Mucosa of gallbladder (tissue), 1 donor: ENCODE data around the gene DRAXIN. TPM values are rescaled to one million over a fixed set of nuclear protein-coding genes. Genes with fewer than 3 reads are reported as not detected.

Experiments used
- DNase-seq: peaks from one replicate; pipeline ENCODE4 v3.0.0-alpha.2; 2020; ENCODE audit warnings: low spot score
- total RNA-seq: library from RNA; stranded (reverse); gene quantifications from one replicate; pipeline ENCODE4 v1.2.1, GENCODE V29; 2021
- donor health status: DM: no; HTN: no; CAD: no.

DRAXIN gene
- total RNA-seq, 1 donor from 2014 or later = 0.12 TPM

GRCh38 chr1:11708554-11709350 is 17.2 kb downstream of the DRAXIN start:
- DNase-seq = no peak

GRCh38 chr1:11711490-11711889 is 20.0 kb downstream of the DRAXIN start:
- DNase-seq = no peak

DNA sequence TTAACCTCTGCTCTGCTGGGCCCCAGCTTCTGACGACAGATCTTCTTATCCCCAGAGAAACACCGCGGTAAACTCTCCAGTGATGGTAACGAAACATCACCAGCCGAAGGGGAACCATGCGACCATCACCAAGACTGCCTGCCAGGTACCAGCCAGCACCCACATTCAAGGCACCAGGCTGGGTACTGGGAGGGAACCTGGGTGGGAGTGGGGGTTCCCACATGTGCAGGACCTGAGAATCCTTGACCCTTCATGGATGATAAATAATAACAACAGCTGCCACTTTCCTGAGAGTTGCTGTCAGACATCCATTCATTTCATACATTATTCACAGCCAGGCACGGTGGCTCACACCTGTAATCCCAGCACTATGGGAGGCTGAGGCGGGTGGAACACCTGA is 20.8 kb downstream of the DRAXIN start:
- DNase-seq = no peak

- no peak for DNase-seq
These were observed 21.6 kb downstream of the DRAXIN start for GRCh38 chr1:11713095-11713494.

DNA sequence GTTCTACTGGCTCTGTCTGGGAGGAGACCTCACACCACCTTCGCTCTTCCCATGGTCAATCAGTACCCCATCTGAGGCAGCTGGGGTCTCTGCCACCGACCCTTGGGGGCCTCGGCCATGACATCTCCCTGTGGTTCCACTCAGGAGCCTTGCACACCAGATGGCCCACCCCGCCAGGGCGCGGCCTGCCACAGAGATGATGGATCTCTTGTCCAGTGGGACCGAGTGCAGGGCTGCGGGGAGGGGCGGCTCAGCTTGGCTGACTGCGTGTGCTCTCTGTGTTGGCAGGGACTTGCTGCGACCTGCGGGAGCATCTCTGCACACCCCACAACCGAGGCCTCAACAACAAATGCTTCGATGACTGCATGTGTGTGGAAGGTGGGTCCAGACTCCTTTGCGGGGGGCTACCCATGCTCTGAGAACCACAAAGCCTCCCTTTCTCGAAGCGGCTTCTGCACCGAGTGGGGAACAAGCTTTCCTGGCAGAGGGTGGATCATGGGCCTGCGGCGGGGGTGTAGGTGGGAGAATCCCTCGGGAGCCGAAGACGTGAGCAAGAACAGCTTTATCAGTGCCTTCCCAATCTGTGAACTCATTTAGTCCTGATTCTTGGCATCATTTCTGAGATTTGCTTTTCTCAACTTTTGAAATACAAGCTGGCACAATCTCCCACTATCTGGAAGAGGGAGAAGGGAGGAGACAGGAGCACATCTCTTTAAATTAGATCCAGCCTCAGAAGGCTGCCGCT is 23.5 kb downstream of the DRAXIN start:
- DNase-seq = no peak

DNA sequence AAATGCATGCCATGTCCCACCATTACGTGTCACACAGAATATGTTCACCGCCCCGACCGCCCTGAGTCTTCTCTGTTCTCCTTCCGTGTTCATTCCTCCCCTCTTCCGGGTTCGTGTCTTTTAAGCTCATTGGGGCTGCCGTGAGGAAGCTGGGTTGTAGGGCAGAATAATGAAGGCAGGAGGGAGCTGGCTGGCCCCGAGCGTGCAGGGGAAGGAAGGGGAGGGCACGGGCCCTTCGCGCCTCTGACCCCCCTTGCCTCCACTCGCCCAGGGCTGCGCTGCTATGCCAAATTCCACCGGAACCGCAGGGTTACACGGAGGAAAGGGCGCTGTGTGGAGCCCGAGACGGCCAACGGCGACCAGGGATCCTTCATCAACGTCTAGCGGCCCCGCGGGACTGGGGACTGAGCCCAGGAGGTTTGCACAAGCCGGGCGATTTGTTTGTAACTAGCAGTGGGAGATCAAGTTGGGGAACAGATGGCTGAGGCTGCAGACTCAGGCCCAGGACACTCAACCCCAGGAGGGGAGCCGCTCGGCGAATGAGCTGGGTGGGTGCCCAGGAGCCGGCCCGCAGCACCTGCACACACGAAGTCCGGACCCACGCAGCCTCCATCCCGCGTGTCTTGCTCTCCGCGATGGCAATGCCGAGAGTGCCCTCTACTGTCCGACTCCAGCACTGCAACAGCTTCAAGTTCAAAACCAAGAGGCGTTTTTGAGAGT is 28.0 kb downstream of the DRAXIN start:
- DNase-seq = peak; percentile 85

DNA sequence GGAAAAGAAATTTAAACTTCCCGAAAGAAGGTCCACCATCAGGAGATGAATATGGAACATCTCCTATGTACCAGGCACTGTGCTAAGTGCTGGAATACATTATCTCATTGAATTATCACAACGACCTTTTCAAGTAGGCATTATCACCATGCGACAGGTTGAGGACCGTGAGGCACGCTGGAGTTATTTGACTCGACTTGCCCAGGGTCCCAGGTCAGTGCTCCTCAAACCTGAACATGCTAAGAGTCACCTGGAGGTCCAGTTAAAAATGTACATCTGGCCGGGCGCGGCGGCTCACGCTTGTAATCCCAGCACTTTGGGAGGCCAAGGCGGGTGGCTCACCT is 28.5 kb downstream of the DRAXIN start:
- DNase-seq = no peak

- no peak for DNase-seq
These were observed 29.0 kb downstream of the DRAXIN start for GRCh38 chr1:11720525-11720924.

DNA sequence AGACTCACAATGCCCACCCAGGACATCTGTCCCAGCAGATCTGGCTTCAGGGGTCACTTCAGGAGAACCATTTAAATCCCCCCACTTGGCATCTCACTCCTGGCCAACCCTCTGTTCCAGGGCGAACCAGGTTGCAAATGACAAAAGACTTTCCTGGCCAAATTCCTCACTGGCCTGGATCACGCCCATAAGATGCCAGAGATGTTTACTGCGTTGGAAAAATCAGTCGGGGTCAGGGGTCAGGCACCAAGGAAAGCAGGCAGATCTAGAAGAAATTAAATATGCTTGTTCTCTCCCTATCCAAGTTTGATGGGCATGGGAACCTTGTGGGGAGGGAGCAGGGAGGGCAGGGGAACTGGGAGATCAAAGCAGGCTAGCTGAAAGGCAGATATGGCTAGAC is 29.8 kb downstream of the DRAXIN start:
- DNase-seq = no peak

GRCh38 chr1:11722538-11722937 is 31.0 kb downstream of the DRAXIN start:
- DNase-seq = no peak

DNA sequence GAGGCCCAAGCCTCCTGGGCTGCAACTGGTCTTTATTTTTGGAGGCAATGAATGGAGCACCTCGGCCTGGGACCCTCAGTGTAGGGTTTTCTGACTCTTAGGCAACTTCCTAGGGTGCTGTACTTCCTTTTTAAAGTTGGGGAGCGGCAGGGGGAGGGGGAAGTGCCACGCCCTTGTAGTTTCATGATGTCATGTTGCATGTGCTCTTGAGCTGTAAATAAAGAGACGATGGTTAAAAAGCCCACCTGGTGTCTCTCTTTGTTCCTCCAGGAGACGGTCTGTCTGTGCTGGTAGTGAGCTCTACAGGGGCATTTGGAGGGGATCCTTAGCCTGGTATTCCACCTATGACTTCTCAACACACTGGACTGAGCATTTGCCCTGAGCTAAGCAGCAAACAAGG is 34.1 kb downstream of the DRAXIN start:
- DNase-seq = no peak

DNA sequence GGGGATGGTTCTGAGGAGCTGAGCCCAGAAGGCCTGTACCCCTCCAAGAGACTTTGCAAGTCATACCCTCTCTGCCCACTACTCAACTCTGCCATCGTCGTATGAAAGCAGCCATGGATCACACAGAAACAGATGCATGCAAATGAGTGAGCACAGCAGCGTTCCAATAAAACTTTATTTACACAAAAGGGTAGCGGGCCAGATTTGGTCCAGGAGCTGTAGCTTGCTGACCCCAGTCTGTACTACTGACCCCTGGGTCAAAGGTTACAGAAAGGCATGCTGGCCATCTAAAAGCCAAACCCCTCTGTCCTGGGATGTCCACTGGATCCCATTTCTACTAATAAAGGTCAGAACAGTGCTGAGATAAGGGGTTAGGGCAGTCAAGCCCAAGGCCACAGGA is 35.6 kb downstream of the DRAXIN start:
- no peak for DNase-seq

DNA sequence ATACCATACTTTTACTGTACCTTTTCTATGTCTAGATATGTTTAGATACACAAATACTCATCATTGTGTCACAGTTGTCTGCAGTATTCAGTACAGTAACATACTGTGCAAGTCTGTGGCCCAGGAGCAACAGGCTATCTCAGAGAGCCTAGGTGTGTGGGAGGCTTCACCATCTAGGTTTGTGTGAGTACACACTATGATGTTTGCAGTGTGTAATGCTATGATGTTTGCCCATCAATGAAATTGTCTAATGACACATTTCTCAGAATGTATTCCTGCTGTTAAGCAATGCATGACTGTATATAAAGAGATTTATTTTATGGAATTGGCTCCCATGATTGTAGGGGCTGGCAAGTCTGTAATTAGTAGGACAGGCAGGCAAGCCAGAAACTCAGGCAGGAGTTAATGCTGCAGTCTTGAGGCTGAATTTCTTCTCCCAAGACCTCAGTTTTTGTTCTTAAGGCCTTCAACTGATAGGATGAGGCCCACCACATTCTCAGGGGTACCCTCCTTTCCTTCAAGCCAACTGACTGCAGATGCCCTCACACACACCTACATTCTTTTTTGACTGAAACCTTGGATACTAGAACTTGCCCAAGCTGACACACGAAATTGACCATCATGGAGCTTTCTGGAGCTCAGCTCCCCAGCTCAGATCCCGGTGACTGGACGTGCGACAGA is 36.8 kb downstream of the DRAXIN start:
- no peak for DNase-seq

- DNase-seq = no peak
These were observed 37.6 kb downstream of the DRAXIN start for GRCh38 chr1:11729155-11729497.

DNA sequence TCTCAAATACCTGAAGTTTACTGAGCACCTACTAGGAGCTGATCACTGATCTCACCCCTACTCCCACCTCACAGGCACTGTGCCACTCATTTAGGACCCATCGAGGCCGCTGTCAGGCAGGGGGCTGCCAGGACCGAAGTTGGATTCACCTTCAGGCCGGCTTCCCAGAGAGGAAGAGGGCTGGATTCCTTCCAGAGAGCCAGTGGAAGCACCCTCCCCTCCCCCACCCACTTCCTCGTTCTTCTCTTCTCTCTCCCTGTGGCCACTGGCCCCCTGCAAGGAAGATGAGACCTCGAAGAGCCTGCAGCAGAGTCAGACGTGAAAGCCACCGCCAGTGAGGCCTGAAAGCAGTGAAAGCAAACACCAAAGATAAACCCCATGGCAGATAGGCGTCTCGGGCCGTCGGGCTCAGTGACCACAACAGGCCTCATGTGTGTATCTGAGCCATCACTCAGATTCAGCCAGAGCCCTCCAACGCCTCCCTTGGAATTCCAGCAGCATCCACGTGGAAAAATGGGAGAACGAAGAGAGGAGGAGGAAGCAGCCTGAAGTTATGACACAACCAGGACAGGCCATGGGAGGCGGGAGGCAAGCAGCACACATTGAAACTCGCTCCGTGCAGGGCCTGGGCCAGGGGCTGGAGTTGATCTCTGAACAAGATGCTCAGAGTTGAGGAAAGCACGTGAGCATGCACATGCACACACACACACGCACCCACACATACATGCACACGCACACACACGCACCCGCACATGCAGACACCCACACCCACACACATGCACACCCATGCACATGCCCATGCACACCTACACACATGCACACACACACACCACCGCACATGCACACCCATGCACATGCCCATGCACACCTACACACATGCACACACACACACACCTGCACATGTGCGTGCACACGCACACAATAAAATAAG is 38.3 kb downstream of the DRAXIN start:
- no peak for DNase-seq

GRCh38 chr1:11730429-11730891 is 39.0 kb downstream of the DRAXIN start:
- DNase-seq = peak; percentile 40

- DNase-seq = peak; percentile 59
These were observed 40.3 kb downstream of the DRAXIN start for GRCh38 chr1:11731691-11732283.

GRCh38 chr1:11733306-11733705 is 41.8 kb downstream of the DRAXIN start:
- no peak for DNase-seq

GRCh38 chr1:11735531-11735853 is 44.0 kb downstream of the DRAXIN start:
- DNase-seq = no peak

DNA sequence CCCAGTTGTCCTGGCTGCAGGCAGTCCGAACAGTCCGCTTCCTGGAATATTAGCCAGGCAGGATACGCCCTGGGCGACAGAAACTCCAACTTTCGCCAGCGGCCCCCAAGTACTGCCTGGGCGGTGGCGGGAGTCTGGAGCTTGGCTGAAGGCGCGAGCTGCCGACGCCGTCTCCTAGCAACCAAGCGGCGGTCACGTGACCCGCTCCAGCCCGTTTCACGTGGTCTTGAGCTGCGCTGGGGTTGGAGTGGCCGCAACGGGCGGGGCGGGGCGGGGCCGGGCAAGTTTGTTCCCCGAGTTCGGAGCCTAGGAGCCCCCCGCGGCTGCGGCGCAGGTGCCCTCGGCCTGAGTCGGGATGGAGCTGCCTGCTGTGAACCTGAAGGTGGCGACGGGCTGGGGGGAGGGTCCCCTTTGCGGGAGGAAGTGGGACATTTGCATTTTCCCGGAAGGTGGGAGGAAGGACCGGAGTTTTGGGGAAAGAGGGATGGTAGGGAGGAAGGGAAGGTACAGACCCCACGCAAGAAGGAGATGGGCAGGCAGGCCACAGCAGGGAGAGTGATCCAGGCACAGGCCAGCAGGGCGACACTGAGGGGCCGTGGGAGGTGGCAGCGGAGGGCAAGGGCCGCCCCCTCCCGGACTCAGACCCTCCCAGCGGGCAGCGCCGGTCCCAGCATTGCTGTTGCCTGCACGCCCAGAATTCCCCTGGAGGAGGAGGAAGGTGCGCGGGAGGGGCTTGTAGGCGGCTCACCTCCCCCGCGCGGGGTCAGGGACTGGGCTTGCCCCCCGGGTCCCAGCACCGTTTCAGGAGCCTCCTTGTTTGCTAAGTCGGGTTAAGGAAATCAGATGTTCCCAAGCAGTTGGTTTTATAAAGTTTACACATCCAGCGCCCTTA is 44.6 kb downstream of the DRAXIN start, which contains the start of gene AGTRAP:
AGTRAP (plus strand) TSS at position 283 of the 892 bp plus-strand sequence; CDS start at position 356, 73 bp downstream.
- DNase-seq = peak; percentile 96
